IMR-90 (cell line): ENCODE data around the gene ATP9B. TPM values are rescaled to one million over a fixed set of nuclear protein-coding genes. Genes with fewer than 3 reads are reported as not detected.

Source experiments
- ATAC-seq: fragments of 200-7000 bp; cut with Tn5 transposase; 2 replicates; pipeline ENCODE4 v1.9.1; 2020; ENCODE audit warnings: low read depth, mild to moderate bottlenecking, moderate library complexity
- BruUV-seq: library from RNA; stranded (reverse); fragments of 400-500 nt; replicated peaks from 2 replicates; lab custom pipeline; 2021; lab: Mats Ljungman, UMichigan
- CTCF ChIA-PET: fragments of 300-600 bp; formaldehyde crosslinking; extraction: SDS; loops from one replicate; lab custom pipeline; 2021; ENCODE audit warnings: antibody characterized with exemption; lab: Yijun Ruan, JAX
- POLR2A ChIA-PET: fragments of 300-600 bp; sonication (Branson Sonifier 250); formaldehyde crosslinking; loops from one replicate; lab custom pipeline; 2022; ENCODE audit warnings: antibody characterized with exemption; ENCODE audit not compliant: unreplicated experiment; lab: Charles Lee
- DNase-seq: peaks from one replicate; pipeline ENCODE4 v3.0.0; 2013
- H2AFZ ChIP-seq: replicated peaks from 2 replicates; pipeline ENCODE3; 2013; ENCODE audit warnings: low read length, mild to moderate bottlenecking; ENCODE audit not compliant: poor library complexity
- H2AK5ac ChIP-seq: 2 replicates; pipeline ENCODE4 v1.6.1; 2013; ENCODE audit warnings: low read depth, low read length, inconsistent platforms
- H2AK9ac ChIP-seq: replicated peaks from 2 replicates; pipeline ENCODE3; 2013; ENCODE audit warnings: mild to moderate bottlenecking, low read depth, low read length, moderate library complexity; ENCODE audit not compliant: poor library complexity
- H2BK120ac ChIP-seq: 2 replicates; pipeline ENCODE4 v1.6.1; 2013; ENCODE audit warnings: low read depth, low read length, inconsistent platforms
- H2BK15ac ChIP-seq: 3 replicates; pipeline ENCODE4 v1.6.1; 2013; ENCODE audit warnings: low read depth, low read length, inconsistent platforms
- H2BK20ac ChIP-seq: 2 replicates; pipeline ENCODE4 v1.6.1; 2013; ENCODE audit warnings: low read depth, mild to moderate bottlenecking, inconsistent platforms, low read length, moderate library complexity
- H2BK5ac ChIP-seq: 2 replicates; pipeline ENCODE4 v1.6.1; 2013; ENCODE audit warnings: mild to moderate bottlenecking, low read depth, low read length, inconsistent platforms; ENCODE audit not compliant: poor library complexity, severe bottlenecking
- H3K14ac ChIP-seq: replicated peaks from 2 replicates; pipeline ENCODE4 v1.6.1; 2013; ENCODE audit warnings: low read depth, low read length, inconsistent platforms
- H3K18ac ChIP-seq: 2 replicates; pipeline ENCODE4 v1.6.1; 2013; ENCODE audit warnings: low read depth, low read length, control low read depth
- H3K23ac ChIP-seq: 2 replicates; pipeline ENCODE4 v1.6.1; 2013; ENCODE audit warnings: low read depth, low read length, inconsistent platforms
- H3K27ac ChIP-seq: 2 replicates; pipeline ENCODE4 v1.5.1; 2013; ENCODE audit warnings: mild to moderate bottlenecking, control low read depth, low read length; ENCODE audit not compliant: insufficient read depth
- H3K27me3 ChIP-seq: 2 replicates; pipeline ENCODE4 v1.6.1; 2013; ENCODE audit warnings: low read length; ENCODE audit not compliant: control insufficient read depth, insufficient read depth
- H3K36me3 ChIP-seq: 2 replicates; pipeline ENCODE4 v1.6.1; 2013; ENCODE audit warnings: low read length, mixed read lengths; ENCODE audit not compliant: control insufficient read depth, insufficient read depth
- H3K4ac ChIP-seq: 2 replicates; pipeline ENCODE4 v1.6.1; 2013; ENCODE audit warnings: low read depth, low read length, inconsistent platforms
- H3K4me1 ChIP-seq: 2 replicates; pipeline ENCODE4 v1.6.1; 2013; ENCODE audit warnings: low read length, mixed read lengths; ENCODE audit not compliant: control insufficient read depth, insufficient read depth
- H3K4me2 ChIP-seq: 2 replicates; pipeline ENCODE4 v1.6.1; 2013; ENCODE audit warnings: low read depth, mild to moderate bottlenecking, control low read depth, low read length, moderate library complexity
- H3K4me3 ChIP-seq: 2 replicates; pipeline ENCODE4 v1.5.1; 2013; ENCODE audit warnings: low read depth, mild to moderate bottlenecking, control low read depth, low read length, moderate library complexity; ENCODE audit not compliant: insufficient read depth
- H3K56ac ChIP-seq: 2 replicates; pipeline ENCODE4 v1.6.1; 2013; ENCODE audit warnings: low read length, inconsistent platforms; ENCODE audit not compliant: insufficient read depth; ENCODE audit errors: extremely low read depth
- H3K79me1 ChIP-seq, 2 experiments: 2 replicates each; pipeline ENCODE4 v1.6.1; 2013; ENCODE audit warnings: low read length in 2 of 2, inconsistent platforms in 1 of 2, low read depth in 1 of 2
- H3K9ac ChIP-seq: 2 replicates; pipeline ENCODE4 v1.6.1; 2013; ENCODE audit warnings: low read depth, low read length, control low read depth
- H3K9me1 ChIP-seq: 2 replicates; pipeline ENCODE4 v1.6.1; 2013; ENCODE audit warnings: low read length, inconsistent platforms; ENCODE audit not compliant: insufficient read depth
- H3K9me3 ChIP-seq: 2 replicates; pipeline ENCODE4 v1.6.1; 2013; ENCODE audit warnings: low read length; ENCODE audit not compliant: control insufficient read depth, insufficient read depth
- H4K20me1 ChIP-seq: 2 replicates; pipeline ENCODE4 v1.6.1; 2013; ENCODE audit warnings: low read length, inconsistent platforms; ENCODE audit not compliant: insufficient read depth
- H4K5ac ChIP-seq: 2 replicates; pipeline ENCODE4 v1.6.1; 2013; ENCODE audit warnings: mild to moderate bottlenecking, low read depth, low read length, control low read depth
- H4K8ac ChIP-seq, 2 experiments: 2 replicates each; pipeline ENCODE4 v1.6.1; 2013; ENCODE audit warnings: low read depth in 2 of 2, low read length in 2 of 2, control low read depth in 1 of 2, inconsistent platforms in 1 of 2
- H4K91ac ChIP-seq: 2 replicates; pipeline ENCODE4 v1.6.1; 2013; ENCODE audit warnings: low read depth, low read length, inconsistent platforms; ENCODE audit not compliant: insufficient read depth
- BHLHE40 ChIP-seq: fragments of 150-350 bp; IDR thresholded peaks from 2 replicates; pipeline ENCODE4 v1.6.1; 2016; ENCODE audit warnings: mild to moderate bottlenecking, low read depth, low read length
- CEBPB ChIP-seq: IDR thresholded peaks from 2 replicates; pipeline ENCODE4 v1.6.1; 2012; ENCODE audit warnings: low read depth, low read length, improper control_type of control experiment
- CHD1 ChIP-seq: IDR thresholded peaks from 2 replicates; pipeline ENCODE4 v1.6.1; 2012; ENCODE audit warnings: low read depth, low read length, improper control_type of control experiment
- MAZ ChIP-seq: IDR thresholded peaks from 2 replicates; pipeline ENCODE4 v1.6.1; 2012; ENCODE audit warnings: low read depth, mild to moderate bottlenecking, low read length, improper control_type of control experiment, moderate library complexity, borderline replicate concordance
- MXI1 ChIP-seq: IDR thresholded peaks from 2 replicates; pipeline ENCODE4 v1.6.1; 2012; ENCODE audit warnings: low read depth, mild to moderate bottlenecking, low read length, moderate library complexity, borderline replicate concordance
- NFE2L2 ChIP-seq: fragments of 150-350 bp; IDR thresholded peaks from 2 replicates; pipeline ENCODE4 v1.6.1; 2016; ENCODE audit warnings: low read depth, mild to moderate bottlenecking, low read length
- RAD21 ChIP-seq: IDR thresholded peaks from 2 replicates; pipeline ENCODE4 v1.6.1; 2012; ENCODE audit warnings: low read length, improper control_type of control experiment
- RCOR1 ChIP-seq: IDR thresholded peaks from 2 replicates; pipeline ENCODE4 v1.6.1; 2012; ENCODE audit warnings: mild to moderate bottlenecking, low read length, improper control_type of control experiment; ENCODE audit not compliant: insufficient replicate concordance
- RFX5 ChIP-seq: IDR thresholded peaks from 2 replicates; pipeline ENCODE4 v1.8.0; 2012; ENCODE audit warnings: low read depth, mild to moderate bottlenecking, low read length, moderate library complexity
- SMC3 ChIP-seq: fragments of 150-350 bp; IDR thresholded peaks from 2 replicates; pipeline ENCODE4 v1.6.1; 2016; ENCODE audit warnings: low read depth, mild to moderate bottlenecking, antibody characterized with exemption, low read length, moderate library complexity
- WGBS, 2 experiments: methylation state at CpG; one replicate each; pipeline versions ENCODE4 v1.1.5 to v1.1.7; 2013; ENCODE audit warnings: missing lambda C conversion rate in 2 of 2; ENCODE audit not compliant: insufficient read length in 1 of 2; ENCODE audit errors: extremely low coverage in 2 of 2; 5-methylcytosine and 5-hydroxymethylcytosine counted together
- dilution Hi-C: fragments of 300-500 bp; cut with HindIII; formaldehyde crosslinking; loops from one replicate; pipeline ENCODE4 v1.14.3; 2018; ENCODE audit warnings: low sequenced_read_pairs; ENCODE audit not compliant: unreplicated experiment
- in situ Hi-C: fragments of 300-500 bp; cut with MboI; formaldehyde crosslinking; loops from 3 replicates; pipeline ENCODE4 v1.14.3; 2019; ENCODE audit warnings: low sequenced_read_pairs, inconsistent platforms, mixed read lengths
- intact Hi-C: fragments of 100-400 bp; cut with micrococcal nuclease; formaldehyde crosslinking; loops from 2 replicates; pipeline ENCODE4 v1.10.0; 2022
- polyA plus RNA-seq, 3 experiments: library from polyadenylated mRNA; depleted of rRNA; stranded (reverse); fragments of >200 nt; gene quantifications; 2 replicates each; pipeline ENCODE4 v1.2.3, GENCODE V29; 2012; ENCODE audit warnings: low replicate concordance in 1 of 3
- total RNA-seq: library from RNA; depleted of rRNA; stranded (reverse); fragments of >200 nt; gene quantifications from 2 replicates; pipeline ENCODE4 v1.2.3, GENCODE V29; 2012
- TF ChIP-seq, protein P1 (sequence below): conservative IDR thresholded peaks from 2 replicates; pipeline ENCODE4 v1.5.1; 2012; ENCODE audit warnings: mild to moderate bottlenecking, low read depth, low read length, improper control_type of control experiment

The ATP9B gene
- total and polyA plus RNA-seq, 2 of the 4 experiments (the other 2 are of a cell fraction) = 11.0 to 11.5 TPM

DNA sequence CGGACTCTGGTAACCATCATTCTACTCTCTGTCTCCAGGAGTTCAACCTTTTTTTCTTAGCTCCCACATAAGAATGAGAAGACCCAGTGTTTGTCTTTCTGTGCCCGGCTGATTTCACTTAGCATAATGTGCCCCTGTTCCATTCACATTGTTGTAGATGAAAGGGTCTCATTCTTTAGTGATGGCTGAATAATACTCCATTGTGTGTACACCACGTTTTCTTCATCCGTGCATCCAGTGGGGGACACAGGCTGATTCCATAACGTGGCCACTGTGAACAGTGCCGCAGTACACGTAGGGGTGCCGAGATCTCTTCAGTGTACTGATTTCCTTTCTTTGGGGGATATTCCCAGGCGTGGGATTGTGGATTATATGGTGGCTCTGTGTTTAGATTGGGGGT, 254.3 kb downstream of the ATP9B start:
- no peak overlapping the region for H2BK15ac ChIP-seq
- no peak overlapping the region for H3K4me2 ChIP-seq
- H3K27me3 ChIP-seq = no peaks in the 10 kb centered on the region
- no peak overlapping the region for H2BK20ac ChIP-seq
- no peak overlapping the region for H2AK5ac ChIP-seq
- in situ Hi-C loops = no loop called here
- H3K9me1 ChIP-seq = peaks cover 10% of the 10 kb centered on the region; the same call in 1 of the 2 replicates
- no peak overlapping the region for H3K9ac ChIP-seq
- no peak overlapping the region for H3K27ac ChIP-seq
- CTCF ChIA-PET = no interaction called here
- no peak overlapping the region for H3K14ac ChIP-seq
- H3K23ac ChIP-seq = no peak overlapping the region
- no peaks in the 10 kb centered on the region for H3K9me3 ChIP-seq
- no peak overlapping the region for H4K5ac ChIP-seq
- no peak overlapping the region for H4K91ac ChIP-seq
- no peak overlapping the region for H4K8ac ChIP-seq
- BruUV-seq = no TSS peak
- H3K36me3 ChIP-seq = no peaks in the 10 kb centered on the region
- H3K4me1 ChIP-seq = peaks cover 4% of the 10 kb centered on the region; the same call in 1 of the 2 replicates
- no peak for DNase-seq
- dilution Hi-C loops = no loop called here
- H4K20me1 ChIP-seq = no peaks in the 10 kb centered on the region; the same call in 1 of the 2 replicates
- intact Hi-C loops = no loop called here
- H3K56ac ChIP-seq = no peak overlapping the region
- no peaks in the 10 kb centered on the region for H3K79me1 ChIP-seq
- H2AK9ac ChIP-seq = no peak overlapping the region
- no peak overlapping the region for H2AFZ ChIP-seq
- no CpG with 5 or more reads among the region's 9 CpGs for WGBS, 2 experiments
- POLR2A ChIA-PET = no interaction called here
- H2BK5ac ChIP-seq = no peak overlapping the region
- TF ChIP-seq SMC3 = no peak
- TF ChIP-seq, protein P1, sequence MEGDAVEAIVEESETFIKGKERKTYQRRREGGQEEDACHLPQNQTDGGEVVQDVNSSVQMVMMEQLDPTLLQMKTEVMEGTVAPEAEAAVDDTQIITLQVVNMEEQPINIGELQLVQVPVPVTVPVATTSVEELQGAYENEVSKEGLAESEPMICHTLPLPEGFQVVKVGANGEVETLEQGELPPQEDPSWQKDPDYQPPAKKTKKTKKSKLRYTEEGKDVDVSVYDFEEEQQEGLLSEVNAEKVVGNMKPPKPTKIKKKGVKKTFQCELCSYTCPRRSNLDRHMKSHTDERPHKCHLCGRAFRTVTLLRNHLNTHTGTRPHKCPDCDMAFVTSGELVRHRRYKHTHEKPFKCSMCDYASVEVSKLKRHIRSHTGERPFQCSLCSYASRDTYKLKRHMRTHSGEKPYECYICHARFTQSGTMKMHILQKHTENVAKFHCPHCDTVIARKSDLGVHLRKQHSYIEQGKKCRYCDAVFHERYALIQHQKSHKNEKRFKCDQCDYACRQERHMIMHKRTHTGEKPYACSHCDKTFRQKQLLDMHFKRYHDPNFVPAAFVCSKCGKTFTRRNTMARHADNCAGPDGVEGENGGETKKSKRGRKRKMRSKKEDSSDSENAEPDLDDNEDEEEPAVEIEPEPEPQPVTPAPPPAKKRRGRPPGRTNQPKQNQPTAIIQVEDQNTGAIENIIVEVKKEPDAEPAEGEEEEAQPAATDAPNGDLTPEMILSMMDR = no peak
- TF ChIP-seq CEBPB = no peak
- no peak for TF ChIP-seq NFE2L2
- TF ChIP-seq BHLHE40 = no peak
- no peak for TF ChIP-seq MXI1
- TF ChIP-seq MAZ = no peak
- no peak for TF ChIP-seq RFX5
- no peak for TF ChIP-seq RAD21
- TF ChIP-seq RCOR1 = no peak
- TF ChIP-seq CHD1 = no peak
- H3K4me3 ChIP-seq = no peak overlapping the region
- ATAC-seq = no peak
- no peak overlapping the region for H2BK120ac ChIP-seq
- H3K4ac ChIP-seq = no peak overlapping the region
- H3K18ac ChIP-seq = no peak overlapping the region
